Measurements from ENCODE around the gene NPAS3.
A peak's percentile ranks its signal among the peaks of the same experiment; 100 is the strongest.

NPAS3 gene

DNA sequence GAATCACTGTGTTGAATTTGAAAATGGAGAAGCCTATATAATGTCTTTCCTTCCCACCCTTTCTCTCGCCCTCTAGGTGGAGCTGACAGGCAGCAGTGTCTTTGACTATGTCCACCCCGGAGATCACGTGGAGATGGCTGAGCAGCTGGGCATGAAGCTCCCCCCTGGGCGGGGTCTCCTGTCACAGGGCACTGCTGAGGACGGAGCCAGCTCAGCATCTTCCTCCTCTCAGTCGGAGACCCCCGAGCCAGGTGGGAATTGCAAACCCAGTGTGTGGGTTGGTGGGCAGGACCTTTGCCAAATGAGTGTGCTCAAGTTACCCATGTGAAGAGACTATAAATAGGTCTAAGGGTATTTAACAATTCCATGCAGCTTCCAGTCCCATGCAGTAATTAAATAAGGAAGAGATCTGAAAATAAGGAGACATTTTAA is 737.5 kb downstream of the NPAS3 start:
- peak; percentile 3 for DNase-seq (ENCODE audit: low spot score)
- TF ChIP-seq, protein P1, sequence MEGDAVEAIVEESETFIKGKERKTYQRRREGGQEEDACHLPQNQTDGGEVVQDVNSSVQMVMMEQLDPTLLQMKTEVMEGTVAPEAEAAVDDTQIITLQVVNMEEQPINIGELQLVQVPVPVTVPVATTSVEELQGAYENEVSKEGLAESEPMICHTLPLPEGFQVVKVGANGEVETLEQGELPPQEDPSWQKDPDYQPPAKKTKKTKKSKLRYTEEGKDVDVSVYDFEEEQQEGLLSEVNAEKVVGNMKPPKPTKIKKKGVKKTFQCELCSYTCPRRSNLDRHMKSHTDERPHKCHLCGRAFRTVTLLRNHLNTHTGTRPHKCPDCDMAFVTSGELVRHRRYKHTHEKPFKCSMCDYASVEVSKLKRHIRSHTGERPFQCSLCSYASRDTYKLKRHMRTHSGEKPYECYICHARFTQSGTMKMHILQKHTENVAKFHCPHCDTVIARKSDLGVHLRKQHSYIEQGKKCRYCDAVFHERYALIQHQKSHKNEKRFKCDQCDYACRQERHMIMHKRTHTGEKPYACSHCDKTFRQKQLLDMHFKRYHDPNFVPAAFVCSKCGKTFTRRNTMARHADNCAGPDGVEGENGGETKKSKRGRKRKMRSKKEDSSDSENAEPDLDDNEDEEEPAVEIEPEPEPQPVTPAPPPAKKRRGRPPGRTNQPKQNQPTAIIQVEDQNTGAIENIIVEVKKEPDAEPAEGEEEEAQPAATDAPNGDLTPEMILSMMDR (IDR thresholded peaks at IDR 0.05; ENCODE audit: extremely low read depth, missing control alignments), result no peak

DNA sequence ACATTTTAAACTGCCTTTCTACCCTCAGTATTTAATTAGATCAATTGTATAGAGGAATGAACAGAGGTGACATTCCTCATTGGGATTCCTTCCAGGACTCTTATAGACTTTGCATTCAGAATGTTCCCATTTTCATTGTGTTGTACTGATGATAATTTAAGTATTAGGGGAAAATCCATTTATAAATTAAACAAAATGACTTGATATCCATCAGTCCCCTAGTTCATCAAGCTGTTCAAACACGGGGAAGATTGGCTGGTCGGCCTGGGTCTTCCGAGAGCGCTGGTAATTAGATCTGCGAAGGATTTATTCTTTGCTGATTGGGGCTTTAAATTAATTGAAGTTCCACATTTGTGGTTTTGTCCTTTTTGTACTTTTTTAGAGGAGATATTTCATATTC is 738.2 kb downstream of the NPAS3 start:
- no peak for DNase-seq (ENCODE audit: low spot score)

DNA sequence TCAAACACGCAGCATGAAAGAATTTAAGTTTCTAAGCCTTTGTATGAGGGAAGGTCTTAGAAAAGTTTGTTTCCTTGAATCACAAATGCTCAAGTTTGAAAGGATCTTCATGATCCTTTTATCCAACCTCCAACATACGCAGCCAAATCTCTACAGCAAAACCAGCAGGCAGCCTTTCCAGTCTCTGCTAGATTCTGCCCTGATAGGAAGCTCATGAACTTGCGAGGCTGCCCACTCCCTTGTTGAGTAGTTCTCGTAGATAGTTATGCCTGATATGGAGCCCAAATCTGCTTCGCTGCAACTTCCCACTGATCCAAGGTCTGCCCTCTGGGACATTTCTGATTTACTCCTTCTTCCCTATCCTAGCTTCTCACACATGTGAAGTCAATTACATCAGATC is 739.3 kb downstream of the NPAS3 start:
- TF ChIP-seq, protein P1 (IDR thresholded peaks at IDR 0.05; ENCODE audit: extremely low read depth, missing control alignments), result no peak
- no peak for DNase-seq (ENCODE audit: low spot score)

More for the DNA sequence above, 738.2 kb downstream of the NPAS3 start:
- TF ChIP-seq, protein P1 (IDR thresholded peaks at IDR 0.05; ENCODE audit: extremely low read depth, missing control alignments), result no peak

DNA sequence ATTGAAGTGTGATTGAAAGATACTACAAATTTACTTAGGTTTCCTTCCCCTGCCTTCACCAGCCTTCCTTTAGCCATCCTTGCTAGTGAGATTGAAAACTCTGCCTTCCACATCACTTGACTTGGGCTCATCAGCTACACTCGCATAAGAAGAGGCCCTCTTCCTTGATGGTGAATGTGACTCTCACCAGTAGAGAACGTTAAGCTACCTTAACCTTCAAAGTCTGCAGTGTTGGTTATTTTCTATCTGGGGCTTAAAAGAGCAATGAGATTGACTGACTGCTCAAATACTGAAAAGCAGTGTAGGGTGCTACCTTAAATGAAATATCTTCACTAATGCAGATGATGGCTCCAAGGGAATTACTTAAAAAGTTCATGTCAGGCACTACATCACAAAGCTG is 740.3 kb downstream of the NPAS3 start:
- TF ChIP-seq, protein P1 (IDR thresholded peaks at IDR 0.05; ENCODE audit: extremely low read depth, missing control alignments), result no peak
- no peak for DNase-seq (ENCODE audit: low spot score)

DNA sequence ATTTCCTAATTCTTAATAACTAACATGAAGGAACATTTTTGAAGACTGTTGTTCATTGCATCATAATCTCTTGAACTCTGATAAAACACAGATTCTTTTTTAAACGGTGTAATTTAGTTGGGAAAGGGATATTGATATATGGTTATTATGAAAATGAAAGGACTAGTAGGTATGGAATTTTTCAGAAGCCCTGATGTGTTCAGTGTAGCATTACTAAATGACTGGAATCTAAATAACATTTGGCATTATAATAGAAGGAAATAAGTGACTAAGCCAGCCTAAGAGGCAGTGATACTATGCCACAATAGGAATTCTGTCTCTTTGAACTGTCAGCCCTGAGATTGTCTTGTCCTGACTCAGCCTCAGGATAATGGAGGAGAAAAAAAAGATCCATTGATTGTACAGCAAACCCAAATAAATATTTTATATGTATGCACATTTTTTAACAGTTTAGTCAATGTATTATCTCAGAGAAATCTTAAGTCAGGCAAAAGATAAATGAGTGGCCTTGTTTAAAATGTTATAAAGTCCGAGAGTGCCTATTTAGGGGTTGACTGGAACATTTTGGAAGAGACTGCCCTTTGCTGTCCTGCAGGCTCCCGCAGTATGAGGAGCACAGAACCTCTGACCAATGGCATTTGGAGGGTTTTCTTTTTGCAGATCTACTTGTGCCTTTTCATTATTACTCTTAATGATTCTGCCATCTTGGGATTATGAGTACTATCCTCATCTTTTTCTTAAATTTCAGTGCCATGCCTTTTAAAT is 741.0 kb downstream of the NPAS3 start:
- TF ChIP-seq, protein P1 (IDR thresholded peaks at IDR 0.05; ENCODE audit: extremely low read depth, missing control alignments), result no peak
- DNase-seq (ENCODE audit: low spot score), result no peak

DNA sequence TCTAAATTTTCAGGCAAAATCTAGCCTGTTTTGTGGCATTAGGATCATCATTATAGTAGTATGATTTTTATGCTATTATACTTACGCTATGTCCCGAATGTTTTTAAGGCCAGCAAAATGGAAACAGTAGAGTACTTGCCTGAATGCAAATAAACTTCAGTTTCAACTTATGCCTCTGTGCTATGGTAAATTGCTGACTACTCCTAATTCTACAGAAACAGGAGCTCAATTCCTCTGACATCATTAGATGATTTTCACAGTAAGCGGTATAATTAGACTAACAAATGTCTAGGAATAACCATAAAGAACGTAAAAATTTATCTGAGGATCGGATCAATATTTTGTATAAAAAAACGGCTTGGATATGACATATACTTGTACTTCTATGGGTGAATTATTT is 742.2 kb downstream of the NPAS3 start:
- no peak for DNase-seq (ENCODE audit: low spot score)
- TF ChIP-seq, protein P1 (IDR thresholded peaks at IDR 0.05; ENCODE audit: extremely low read depth, missing control alignments), result no peak

DNA sequence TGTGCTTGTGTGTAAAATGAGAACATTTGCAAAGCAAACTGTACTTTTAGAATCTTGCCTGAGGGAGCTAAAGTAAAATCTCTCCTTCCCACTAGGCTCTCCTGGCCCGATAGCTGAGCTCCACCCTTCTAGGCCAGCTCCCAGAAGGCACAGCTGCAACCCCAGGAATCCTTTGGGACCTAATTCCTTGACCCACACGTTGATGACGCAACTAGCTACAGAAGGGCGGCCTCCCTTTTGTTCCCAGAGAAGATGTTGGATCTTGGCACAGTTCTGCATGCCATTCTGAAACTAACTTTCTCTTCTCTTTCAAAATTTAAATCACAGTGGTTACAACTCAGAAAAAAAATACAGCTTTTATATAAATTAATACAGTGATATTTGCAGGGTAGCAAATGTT is 744.1 kb downstream of the NPAS3 start:
- no peak for DNase-seq (ENCODE audit: low spot score)
- TF ChIP-seq, protein P1 (IDR thresholded peaks at IDR 0.05; ENCODE audit: extremely low read depth, missing control alignments), result no peak

Data from GM20000 (cell line).